GM12874 (cell line): ENCODE measurements around the gene COQ8A.
A peak's percentile ranks its signal among the peaks of the same experiment; 100 is the strongest.

ENCODE experiments used
- TF ChIP-seq, protein P1 (sequence below): IDR thresholded peaks from 2 replicates; pipeline ENCODE4 v1.5.1; 2011; ENCODE audit warnings: low read depth, mild to moderate bottlenecking, control low read depth, low read length, moderate library complexity; ENCODE audit not compliant: insufficient read depth

The COQ8A gene

DNA sequence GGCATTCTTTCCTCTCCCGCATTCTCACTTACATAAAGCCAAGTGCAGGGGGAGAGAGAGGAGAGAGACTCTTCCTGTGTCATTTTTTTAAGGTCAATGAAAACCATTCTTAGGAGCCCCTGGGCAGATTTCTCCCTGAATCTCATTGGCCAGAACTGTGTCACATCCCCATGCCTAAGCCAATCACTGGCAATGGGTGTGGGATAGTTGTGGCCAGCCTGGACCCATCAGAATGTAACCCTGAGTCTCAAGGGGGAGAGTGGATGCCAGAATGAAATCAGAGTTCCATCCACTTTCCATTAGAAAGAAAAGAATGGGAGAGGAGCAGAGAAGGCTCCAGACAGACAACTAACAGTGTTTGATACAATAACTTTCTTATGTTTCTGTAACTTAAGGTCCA, 31.2 kb upstream of the COQ8A start:
- TF ChIP-seq, protein P1, sequence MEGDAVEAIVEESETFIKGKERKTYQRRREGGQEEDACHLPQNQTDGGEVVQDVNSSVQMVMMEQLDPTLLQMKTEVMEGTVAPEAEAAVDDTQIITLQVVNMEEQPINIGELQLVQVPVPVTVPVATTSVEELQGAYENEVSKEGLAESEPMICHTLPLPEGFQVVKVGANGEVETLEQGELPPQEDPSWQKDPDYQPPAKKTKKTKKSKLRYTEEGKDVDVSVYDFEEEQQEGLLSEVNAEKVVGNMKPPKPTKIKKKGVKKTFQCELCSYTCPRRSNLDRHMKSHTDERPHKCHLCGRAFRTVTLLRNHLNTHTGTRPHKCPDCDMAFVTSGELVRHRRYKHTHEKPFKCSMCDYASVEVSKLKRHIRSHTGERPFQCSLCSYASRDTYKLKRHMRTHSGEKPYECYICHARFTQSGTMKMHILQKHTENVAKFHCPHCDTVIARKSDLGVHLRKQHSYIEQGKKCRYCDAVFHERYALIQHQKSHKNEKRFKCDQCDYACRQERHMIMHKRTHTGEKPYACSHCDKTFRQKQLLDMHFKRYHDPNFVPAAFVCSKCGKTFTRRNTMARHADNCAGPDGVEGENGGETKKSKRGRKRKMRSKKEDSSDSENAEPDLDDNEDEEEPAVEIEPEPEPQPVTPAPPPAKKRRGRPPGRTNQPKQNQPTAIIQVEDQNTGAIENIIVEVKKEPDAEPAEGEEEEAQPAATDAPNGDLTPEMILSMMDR, result no peak

DNA sequence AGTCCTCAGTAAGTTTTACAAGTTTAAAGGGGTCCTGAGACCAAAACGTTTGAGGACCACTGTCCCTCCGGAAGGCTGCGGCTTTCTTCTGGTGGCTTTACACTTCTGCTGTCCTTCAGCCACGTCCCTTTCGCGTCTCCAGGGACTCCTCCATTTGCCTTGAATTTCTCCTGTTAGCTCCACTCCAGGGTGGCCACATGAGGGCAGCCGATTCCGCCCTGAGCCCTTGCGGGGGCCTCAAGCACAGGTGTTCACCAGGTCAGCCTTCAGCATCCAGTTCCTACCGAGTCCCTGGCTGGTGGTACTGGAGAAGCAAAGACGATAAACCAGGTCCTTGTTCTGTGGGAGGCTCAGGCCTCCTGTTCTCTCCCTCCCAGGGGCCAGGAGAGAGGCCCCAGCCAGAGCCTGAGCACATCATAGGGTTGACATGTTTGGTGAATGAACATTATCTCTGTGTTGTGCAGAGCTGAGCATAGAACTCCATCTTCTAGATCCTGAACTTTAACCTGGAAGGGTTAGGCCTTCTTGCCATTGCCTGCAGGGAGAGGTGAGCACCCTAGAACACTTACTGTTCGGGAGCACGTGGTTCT, 27.4 kb upstream of the COQ8A start:
- TF ChIP-seq, protein P1, result peak; percentile 77

DNA sequence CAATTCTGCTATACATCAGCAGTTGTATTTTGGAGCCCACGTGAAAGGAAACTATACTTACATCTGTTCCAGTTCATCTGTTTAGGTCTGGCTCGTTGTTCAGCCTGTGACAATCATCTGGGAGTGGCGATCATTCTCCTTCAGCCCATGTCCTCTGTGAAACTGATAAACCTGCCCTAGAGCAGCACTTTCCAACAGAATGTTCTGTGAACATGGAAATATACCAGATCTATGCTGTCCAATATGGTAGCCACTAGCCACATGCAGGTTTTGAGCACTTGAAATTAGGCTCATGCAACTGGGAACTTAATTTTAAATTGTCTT, 24.5 kb upstream of the COQ8A start:
- TF ChIP-seq, protein P1, result no peak

DNA sequence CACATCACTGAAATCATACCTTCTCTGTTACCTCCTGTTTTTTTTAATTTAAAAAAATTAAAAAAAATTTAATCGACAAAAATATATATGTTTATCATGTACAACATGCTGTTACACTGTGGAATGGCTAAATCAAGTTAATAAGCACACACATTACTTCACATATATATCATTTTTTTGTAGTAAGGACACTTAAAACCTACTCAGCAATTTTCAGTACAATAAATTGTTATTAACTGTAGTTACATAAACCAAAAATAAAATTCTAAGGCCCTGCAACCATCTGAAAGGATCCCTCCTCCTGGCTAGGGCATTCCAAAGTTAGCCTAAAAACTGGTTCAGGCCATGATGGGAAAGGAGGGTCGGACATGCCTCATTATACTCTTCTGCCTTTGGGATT, 23.6 kb upstream of the COQ8A start:
- TF ChIP-seq, protein P1, result no peak

DNA sequence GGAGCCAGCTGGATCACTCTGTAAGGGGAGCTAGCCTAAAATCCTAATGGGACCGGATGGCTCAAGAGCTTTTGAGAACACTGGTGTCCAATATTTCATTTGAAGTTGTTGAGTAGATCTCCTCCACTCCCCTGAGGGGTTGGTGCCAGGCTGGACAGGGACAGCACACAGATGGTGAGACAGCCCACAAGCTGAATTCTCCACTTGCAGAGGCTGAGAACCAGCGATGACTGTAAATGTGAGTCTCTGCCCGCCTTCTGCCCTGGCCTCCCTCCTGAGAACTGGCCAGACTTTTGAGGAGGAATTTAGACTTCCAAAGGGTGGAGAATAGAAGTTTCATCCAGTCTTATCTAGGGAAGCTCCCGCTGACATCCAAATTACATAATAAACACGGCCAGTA, 20.5 kb upstream of the COQ8A start:
- TF ChIP-seq, protein P1, result no peak

DNA sequence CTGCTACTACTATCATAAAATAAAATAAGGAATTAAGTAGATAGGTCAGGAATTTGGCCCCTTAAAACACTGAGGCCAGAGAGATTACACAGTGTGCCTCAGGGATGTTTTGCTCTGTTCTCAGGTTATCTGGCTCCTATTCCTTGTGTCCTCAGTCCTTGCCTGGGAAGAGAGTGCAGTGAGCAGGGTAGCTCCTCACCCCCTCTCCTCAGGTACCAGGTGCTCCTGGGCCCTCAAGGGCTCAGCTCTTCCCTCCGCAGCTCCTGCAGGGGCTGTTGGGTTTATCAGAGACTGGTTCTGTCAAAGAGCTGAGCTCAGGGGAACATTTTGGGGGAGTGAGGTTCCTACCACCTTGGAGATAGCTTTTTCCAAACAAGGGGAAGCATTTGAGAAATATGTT, 20.1 kb upstream of the COQ8A start:
- TF ChIP-seq, protein P1, result no peak

DNA sequence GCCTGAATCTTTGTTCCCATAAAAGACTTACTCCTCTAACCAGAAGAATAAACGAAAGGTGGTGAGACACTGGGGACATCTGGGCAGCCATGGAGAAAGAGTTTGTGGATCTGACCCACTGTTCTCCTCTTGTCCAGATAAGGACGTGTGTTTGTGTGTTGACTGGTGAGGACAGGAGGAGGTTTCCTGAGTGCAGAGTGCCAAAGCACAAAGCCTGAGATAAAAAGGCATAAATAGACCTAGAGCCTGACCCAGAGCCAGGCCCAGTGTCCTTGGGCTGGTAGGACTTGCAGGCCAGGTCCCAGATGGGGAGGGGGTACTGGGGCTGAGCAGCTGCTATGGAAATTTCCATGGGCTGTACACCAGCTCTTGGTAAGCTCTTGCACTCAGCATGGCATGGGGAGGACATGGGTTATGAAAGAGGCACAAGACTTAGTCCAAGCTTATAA, 19.6 kb upstream of the COQ8A start:
- TF ChIP-seq, protein P1, result no peak

DNA sequence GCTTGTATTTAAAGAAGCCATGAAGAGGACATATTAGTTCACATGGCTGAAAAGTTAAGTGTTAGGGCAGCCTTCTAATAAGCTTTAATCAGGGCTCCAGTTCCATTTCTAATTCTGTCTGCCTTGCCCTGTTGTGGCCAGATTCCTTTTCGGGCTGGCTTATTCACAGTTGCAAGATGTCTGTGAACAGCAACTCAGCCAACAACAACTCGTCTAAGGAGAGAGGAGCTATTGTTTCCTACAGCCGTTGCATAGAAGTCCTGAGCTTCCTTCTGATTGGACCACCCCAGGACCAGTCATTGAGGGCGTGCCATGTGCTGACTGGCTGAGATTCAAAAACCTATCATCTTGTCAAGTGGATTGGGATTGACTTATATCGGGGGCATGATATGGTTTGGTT, 18.6 kb upstream of the COQ8A start:
- TF ChIP-seq, protein P1, result no peak
